C4-2B (cell line): Measurements from ENCODE around the gene TRIML1.

ENCODE experiments used
- H3K27ac ChIP-seq: fragments of 450-650 bp; 2 replicates; pipeline ENCODE4 v1.5.1; 2017
- CTCF ChIP-seq: fragments of 450-650 bp; conservative IDR thresholded peaks from 2 replicates; pipeline ENCODE4 v1.5.1; 2017; ENCODE audit warnings: mild to moderate bottlenecking
- ZFX ChIP-seq: fragments of 450-650 bp; IDR thresholded peaks from 2 replicates; pipeline ENCODE4 v1.6.1; 2017

Gene TRIML1

DNA sequence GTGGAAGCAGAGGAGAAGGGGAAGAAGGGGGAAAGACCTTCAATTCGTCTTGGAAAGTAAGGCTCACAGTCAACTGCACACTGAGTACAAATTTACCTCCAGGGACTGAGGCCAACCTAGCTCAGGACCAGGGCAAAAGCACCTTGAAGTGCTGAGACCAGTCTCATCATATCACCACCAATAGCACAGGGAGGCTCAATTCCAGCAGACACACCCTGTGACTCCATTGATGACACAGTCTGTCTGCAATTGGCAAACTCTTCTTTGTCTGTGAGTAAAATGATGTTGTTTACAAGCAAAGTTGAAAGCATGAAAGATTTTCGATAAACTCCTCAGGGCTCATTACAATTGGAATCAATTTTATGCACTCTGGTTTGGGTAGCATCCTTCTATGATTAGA lies 32.3 kb downstream of the TRIML1 start:
- TF ChIP-seq ZFX (no peak), CTCF (no peak)
- no peak overlapping the region for H3K27ac ChIP-seq

- TF ChIP-seq CTCF (no peak), ZFX (no peak)
- H3K27ac ChIP-seq = no peak overlapping the region
Observed at GRCh38 chr4:188175288-188175687, 36.0 kb downstream of the TRIML1 start.

GRCh38 chr4:188177997-188178675 lies 38.9 kb downstream of the TRIML1 start:
- no peak overlapping the region for H3K27ac ChIP-seq
- no peak for TF ChIP-seq ZFX
- TF ChIP-seq CTCF = no peak

GRCh38 chr4:188178806-188179205 lies 39.6 kb downstream of the TRIML1 start:
- TF ChIP-seq CTCF (no peak), ZFX (no peak)
- no peak overlapping the region for H3K27ac ChIP-seq

DNA sequence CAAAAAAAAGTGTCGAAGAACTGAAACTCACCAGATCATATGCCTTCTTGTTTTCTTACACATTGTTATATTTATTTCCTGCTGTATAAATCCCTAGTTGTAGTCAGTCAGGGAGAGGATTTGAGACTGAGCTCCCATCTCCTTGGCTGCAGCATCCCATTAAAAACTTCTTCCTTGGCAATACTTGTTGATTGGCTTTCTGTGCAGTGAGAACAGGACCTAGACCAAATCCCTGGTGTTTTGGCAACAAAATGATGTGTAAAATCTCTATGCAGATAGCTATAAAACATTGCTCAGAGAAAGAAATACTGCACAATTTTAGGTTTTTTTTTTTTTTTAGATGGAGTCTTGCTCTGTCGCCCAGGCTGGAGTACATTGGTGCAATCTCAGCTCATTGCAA lies 47.9 kb downstream of the TRIML1 start:
- TF ChIP-seq ZFX = no peak
- no peak for TF ChIP-seq CTCF
- H3K27ac ChIP-seq = no peak overlapping the region

DNA sequence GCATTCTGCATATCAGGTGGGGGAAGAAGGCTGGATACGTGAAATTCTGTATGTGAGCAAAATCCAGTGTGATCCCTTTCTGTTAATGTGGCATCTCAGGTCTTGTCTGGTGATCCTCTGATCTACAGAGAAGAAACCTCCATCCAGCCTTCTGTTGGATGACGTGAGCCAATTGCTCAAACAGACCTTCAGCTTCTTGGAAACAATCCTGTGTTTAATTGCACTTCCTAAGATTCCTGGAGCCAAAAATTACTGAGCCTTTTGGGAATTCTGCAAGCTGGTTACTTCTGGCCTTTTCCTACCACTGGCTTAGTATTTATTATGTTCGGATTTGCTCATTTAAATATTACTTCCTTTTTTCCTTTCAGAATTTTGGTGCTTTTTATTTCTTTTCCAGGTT lies 51.2 kb downstream of the TRIML1 start:
- no peak for TF ChIP-seq CTCF
- TF ChIP-seq ZFX = no peak
- H3K27ac ChIP-seq = no peak overlapping the region

GRCh38 chr4:188194421-188194820 lies 55.2 kb downstream of the TRIML1 start:
- TF ChIP-seq CTCF (no peak), ZFX (no peak)
- no peak overlapping the region for H3K27ac ChIP-seq
